NT2/D1 (cell line): ENCODE results near the gene OR8D1.

ENCODE experiments used
- SUZ12 ChIP-seq: IDR thresholded peaks from 2 replicates; pipeline ENCODE4 v1.6.1; 2011; ENCODE audit not compliant: insufficient read length, insufficient read depth; ENCODE audit errors: extremely low read depth
- YY1 ChIP-seq: IDR thresholded peaks from 2 replicates; pipeline ENCODE4 v1.6.1; 2011; ENCODE audit not compliant: insufficient read length, insufficient read depth
- ZNF274 ChIP-seq: IDR thresholded peaks from 2 replicates; pipeline ENCODE4 v1.6.1; 2011; ENCODE audit warnings: mild to moderate bottlenecking, low read depth, low read length

- TF ChIP-seq SUZ12 (no peak), ZNF274 (no peak), YY1 (no peak)
These were observed 18.1 kb upstream of the OR8D1 start for GRCh38 chr11:124331873-124332272.
